Testis (tissue), 3 donors: Measurements from ENCODE around the gene SYNDIG1. TPM values are rescaled to one million over a fixed set of nuclear protein-coding genes. Genes with fewer than 3 reads are reported as not detected.

Experiments used
- DNase-seq: peaks from one replicate; pipeline ENCODE4 v3.0.0-alpha.2; 2019
- H3K27ac ChIP-seq, 2 donors: fragments of 200-600 bp; sonication (generic); one replicate each; pipeline ENCODE4 v1.5.1; 2019
- H3K27me3 ChIP-seq: fragments of 200-600 bp; sonication (generic); one replicate; pipeline ENCODE4 v1.5.1; 2019
- H3K36me3 ChIP-seq: fragments of 200-600 bp; sonication (generic); one replicate; pipeline ENCODE4 v1.5.1; 2017; ENCODE audit warnings: low read depth; ENCODE audit errors: missing control alignments
- H3K4me1 ChIP-seq: fragments of 200-600 bp; sonication (generic); one replicate; pipeline ENCODE4 v1.5.1; 2019
- H3K4me3 ChIP-seq, 2 donors: fragments of 200-600 bp; sonication (generic); one replicate each; pipeline ENCODE4 v1.5.1; 2017 to 2019
- H3K9me3 ChIP-seq: fragments of 200-600 bp; sonication (generic); one replicate; pipeline ENCODE4 v1.5.1; 2017
- CTCF ChIP-seq, 3 experiments: fragments of 450-650 bp in 2 of 3; fragments of 200-600 bp in 1 of 3; sonication (generic) in 1 of 3; IDR thresholded peaks; one replicate each; pipeline ENCODE4 v1.5.1; 2016 to 2019; ENCODE audit warnings: antibody characterized with exemption in 3 of 3, mild to moderate bottlenecking in 2 of 3, moderate library complexity in 1 of 3
- POLR2A ChIP-seq: fragments of 450-650 bp; IDR thresholded peaks from one replicate; pipeline ENCODE4 v1.6.1; 2017; ENCODE audit warnings: antibody characterized with exemption, mild to moderate bottlenecking, moderate library complexity
- WGBS, 2 donors: methylation state at CpG; one replicate each; pipeline ENCODE4 v1.1.5; 2018; 5-methylcytosine and 5-hydroxymethylcytosine counted together
- intact Hi-C: fragments of 100-400 bp; cut with DNase I; formaldehyde crosslinking; loops from one replicate; pipeline ENCODE4 v1.15.1; 2023; ENCODE audit warnings: low total_unique reads
- polyA plus RNA-seq: library from polyadenylated mRNA; stranded (reverse); fragments of 350-450 nt; fragmentation: Illumina TruSeq; extraction: RNeasy Lipid Tissue Mini Kit (QIAGEN cat#74804); gene quantifications from one replicate; pipeline ENCODE4 v1.2.3, GENCODE V29; 2014; ENCODE audit warnings: low read depth, low replicate concordance; ENCODE audit not compliant: insufficient read depth
- total RNA-seq, 2 donors: library from RNA; depleted of rRNA; stranded (reverse); fragments of >200 nt; gene quantifications; one replicate each; pipeline ENCODE4 v1.2.3, GENCODE V29; 2016

SYNDIG1 gene
- total and polyA plus RNA-seq, 3 donors from 2014 or later, result 2.1 to 3.2 (median 2.8) TPM

- intact Hi-C loops, result no loop called here
- Histone ChIP-seq H3K4me3 (no peak overlapping the region), H3K4me1 (no peaks in the 10 kb centered on the region), H3K27ac (no peak overlapping the region), H3K9me3 (no peaks in the 10 kb centered on the region), H3K36me3 (no peaks in the 10 kb centered on the region), H3K27me3 (no peaks in the 10 kb centered on the region)
- TF ChIP-seq POLR2A (no peak), CTCF (IDR thresholded peaks at IDR 0.05) (no peak)
- WGBS, 2 donors, result 69 to 77% methylated on average over 5 of the region's 5 CpGs
- DNase-seq, result no peak
Observed at GRCh38 chr20:24685736-24686135, 216.3 kb downstream of the SYNDIG1 start.

DNA sequence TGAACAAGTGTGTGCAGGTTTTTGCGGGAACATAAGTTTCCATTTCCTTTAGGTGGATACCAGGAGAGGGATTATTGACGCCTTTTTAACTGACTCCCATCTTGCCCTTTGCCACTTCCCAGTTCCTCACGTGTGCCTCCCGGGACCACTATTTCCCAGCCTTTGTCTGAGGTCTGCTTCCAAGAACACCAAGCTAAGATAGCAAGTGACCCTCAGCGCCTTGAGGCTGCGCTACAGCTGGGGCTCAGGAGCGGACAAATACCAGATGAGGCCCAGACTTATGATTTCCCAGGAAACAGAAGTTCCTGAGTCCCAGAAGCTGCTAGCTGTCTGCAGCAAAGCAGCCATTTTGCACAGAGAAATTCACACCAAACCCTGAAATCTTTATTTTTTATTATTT lies 216.7 kb downstream of the SYNDIG1 start:
- no peak overlapping the region for H3K27ac ChIP-seq
- H3K4me1 ChIP-seq, result no peaks in the 10 kb centered on the region
- no peak for DNase-seq
- 57 to 67% methylated on average over 7 of the region's 7 CpGs for WGBS, 2 donors
- no peaks in the 10 kb centered on the region for H3K9me3 ChIP-seq
- no peak overlapping the region for H3K4me3 ChIP-seq
- TF ChIP-seq CTCF (IDR thresholded peaks at IDR 0.05), result no peak
- TF ChIP-seq POLR2A, result no peak
- no peaks in the 10 kb centered on the region for H3K36me3 ChIP-seq
- intact Hi-C loops, result no loop called here
- no peaks in the 10 kb centered on the region for H3K27me3 ChIP-seq

DNA sequence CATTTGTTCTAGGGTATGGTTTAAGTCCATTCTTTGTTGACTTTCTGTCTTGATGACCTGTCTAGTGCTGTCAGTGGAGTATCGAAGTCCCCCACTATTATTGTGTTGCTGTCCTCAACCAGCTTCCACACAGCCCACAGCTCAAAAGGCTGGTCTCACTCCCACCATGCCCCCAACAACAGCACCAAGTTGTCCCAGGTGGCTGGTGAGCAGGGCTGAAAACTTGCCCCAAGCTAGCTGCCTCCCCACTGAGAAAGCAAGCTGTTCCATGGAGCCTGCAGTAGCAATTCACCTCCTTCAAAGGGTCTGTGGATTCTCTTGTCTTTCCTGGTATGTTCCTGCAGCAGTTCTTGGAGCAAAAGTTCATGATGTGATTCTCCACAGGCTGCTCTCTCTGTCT lies 221.0 kb downstream of the SYNDIG1 start:
- H3K27me3 ChIP-seq, result no peaks in the 10 kb centered on the region
- H3K9me3 ChIP-seq, result no peaks in the 10 kb centered on the region
- TF ChIP-seq POLR2A, result no peak
- no peak for TF ChIP-seq CTCF (IDR thresholded peaks at IDR 0.05)
- no peak for DNase-seq
- H3K4me3 ChIP-seq, result no peak overlapping the region
- H3K36me3 ChIP-seq, result no peaks in the 10 kb centered on the region
- H3K4me1 ChIP-seq, result peaks cover 13% of the 10 kb centered on the region
- 94 to 100% methylated on average over 1 of the region's 1 CpG for WGBS, 2 donors
- intact Hi-C loops, result no loop called here
- H3K27ac ChIP-seq, result no peak overlapping the region

GRCh38 chr20:24691901-24692351 lies 222.5 kb downstream of the SYNDIG1 start:
- Histone ChIP-seq H3K27ac (no peak overlapping the region), H3K36me3 (no peaks in the 10 kb centered on the region), H3K27me3 (no peaks in the 10 kb centered on the region), H3K9me3 (no peaks in the 10 kb centered on the region), H3K4me1 (peaks cover 14% of the 10 kb centered on the region), H3K4me3 (no peak overlapping the region)
- no peak for TF ChIP-seq POLR2A
- TF ChIP-seq CTCF (IDR thresholded peaks at IDR 0.05), result no peak
- intact Hi-C loops, result no loop called here
- peak; percentile 6 for DNase-seq
- 92% methylated on average over 2 to 4 of the region's 4 CpGs for WGBS, 2 donors

DNA sequence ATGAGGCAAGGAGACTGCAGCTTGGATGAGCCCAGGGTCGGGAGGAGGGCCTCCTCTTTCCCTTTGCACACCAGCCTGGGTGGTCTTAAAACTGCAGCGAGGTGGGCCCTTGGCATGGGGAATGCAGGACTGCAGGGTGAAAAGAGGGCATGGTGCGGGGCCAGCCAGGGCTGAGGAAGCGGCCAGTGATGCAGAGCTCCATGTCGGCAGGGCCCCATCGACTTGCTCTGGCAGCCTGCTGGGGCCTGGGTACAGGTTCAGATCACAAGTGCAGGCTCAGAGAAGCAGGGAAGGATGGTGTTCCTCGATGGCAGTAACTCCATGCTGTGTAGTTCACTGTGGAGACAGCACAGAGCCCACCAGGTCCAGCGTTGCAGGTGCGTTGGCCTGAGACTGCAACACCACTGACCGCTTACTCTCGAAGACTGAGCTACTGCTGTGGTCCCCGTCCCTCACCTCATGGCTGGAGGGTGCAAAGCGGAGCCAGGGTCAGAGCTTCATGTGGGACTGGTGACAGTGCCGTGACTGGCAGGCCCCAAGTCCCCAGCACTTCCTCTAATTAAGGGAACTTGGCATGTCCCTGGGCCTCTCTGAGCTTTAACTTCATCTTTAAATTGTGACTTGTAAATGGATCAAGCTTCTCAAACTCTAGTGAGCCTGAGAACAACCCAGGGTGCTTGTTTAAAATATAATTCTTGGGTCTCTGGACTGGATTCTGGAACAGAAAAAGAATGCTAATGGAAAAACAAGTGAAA lies 223.2 kb downstream of the SYNDIG1 start:
- TF ChIP-seq CTCF (IDR thresholded peaks at IDR 0.05) (no peak), POLR2A (no peak)
- Histone ChIP-seq H3K27me3 (no peaks in the 10 kb centered on the region), H3K27ac (no peak overlapping the region), H3K9me3 (no peaks in the 10 kb centered on the region), H3K4me1 (peaks cover 14% of the 10 kb centered on the region), H3K4me3 (no peak overlapping the region), H3K36me3 (no peaks in the 10 kb centered on the region)
- 95 to 97% methylated on average over 14 of the region's 14 CpGs for WGBS, 2 donors
- DNase-seq, result peak; percentile 8
- intact Hi-C loops, result no loop called here
